Measurements from ENCODE around the gene HMGCL. TPM values are rescaled to one million over a fixed set of nuclear protein-coding genes. Genes with fewer than 3 reads are reported as not detected.
"Not testable (repeated sequence)": the region's sequence is repeated elsewhere in the genome, so short reads cannot be mapped to it uniquely, and the experiment has no call there.

HMGCL gene
- total RNA-seq, 1 donor from 2014 or later = 33.7 TPM

GRCh38 chr1:23836037-23836436, 10.8 kb upstream of the HMGCL start:
- Mint-ChIP-seq H3K4me1 (ENCODE audit: unreplicated experiment) (peaks cover 6% of the 10 kb centered on the region), H3K27ac (no peak overlapping the region), H3K4me3 (no peak overlapping the region), H3K27me3 (peaks cover 22% of the 10 kb centered on the region), H3K9me3 (no peaks in the 10 kb centered on the region), H3K36me3 (no peaks in the 10 kb centered on the region)
- no peak for DNase-seq (ENCODE audit: extremely low spot score, unreplicated experiment)
- no peak for TF ChIP-seq CTCF (conservative IDR thresholded peaks at IDR 0.05)

GRCh38 chr1:23834156-23834555, 8.9 kb upstream of the HMGCL start:
- H3K36me3 Mint-ChIP-seq; H3K4me3 Mint-ChIP-seq; H3K9me3 Mint-ChIP-seq; H3K27ac Mint-ChIP-seq; DNase-seq (ENCODE audit: extremely low spot score, unreplicated experiment): not testable (repeated sequence)
- peaks cover 11% of the 10 kb centered on the region for H3K4me1 Mint-ChIP-seq (ENCODE audit: unreplicated experiment)
- peaks cover 22% of the 10 kb centered on the region for H3K27me3 Mint-ChIP-seq

- no peak overlapping the region for H3K27ac Mint-ChIP-seq
- no peak for TF ChIP-seq CTCF (conservative IDR thresholded peaks at IDR 0.05)
- H3K9me3 Mint-ChIP-seq = no peaks in the 10 kb centered on the region
- H3K27me3 Mint-ChIP-seq = no peaks in the 10 kb centered on the region
- H3K36me3 Mint-ChIP-seq = no peaks in the 10 kb centered on the region
- H3K4me3 Mint-ChIP-seq = peak overlapping the region; percentile 16
- DNase-seq (ENCODE audit: extremely low spot score, unreplicated experiment) = no peak
- peaks cover 13% of the 10 kb centered on the region for H3K4me1 Mint-ChIP-seq (ENCODE audit: unreplicated experiment)
Measured at GRCh38 chr1:23827717-23828116, 2.5 kb upstream of the HMGCL start.

GRCh38 chr1:23826590-23826989, 1.4 kb upstream of the HMGCL start:
- H3K9me3 Mint-ChIP-seq; H3K27me3 Mint-ChIP-seq; H3K4me3 Mint-ChIP-seq; H3K27ac Mint-ChIP-seq; DNase-seq (ENCODE audit: extremely low spot score, unreplicated experiment); H3K36me3 Mint-ChIP-seq: not testable (repeated sequence)
- peaks cover 13% of the 10 kb centered on the region for H3K4me1 Mint-ChIP-seq (ENCODE audit: unreplicated experiment)

GRCh38 chr1:23825762-23826522, 713 bp upstream of the HMGCL start:
- Mint-ChIP-seq H3K36me3 (no peaks in the 10 kb centered on the region), H3K4me3 (peak overlapping the region; percentile 96), H3K27ac (peak overlapping the region; percentile 89), H3K4me1 (ENCODE audit: unreplicated experiment) (peaks cover 13% of the 10 kb centered on the region), H3K9me3 (no peaks in the 10 kb centered on the region), H3K27me3 (no peaks in the 10 kb centered on the region)
- no peak for DNase-seq (ENCODE audit: extremely low spot score, unreplicated experiment)
- TF ChIP-seq CTCF (conservative IDR thresholded peaks at IDR 0.05) = no peak

- peaks cover 9% of the 10 kb centered on the region for H3K4me1 Mint-ChIP-seq (ENCODE audit: unreplicated experiment)
- H3K27me3 Mint-ChIP-seq = no peaks in the 10 kb centered on the region
- H3K4me3 Mint-ChIP-seq = peak overlapping the region; percentile 96
- H3K27ac Mint-ChIP-seq = peak overlapping the region; percentile 89
- no peak for DNase-seq (ENCODE audit: extremely low spot score, unreplicated experiment)
- TF ChIP-seq CTCF (conservative IDR thresholded peaks at IDR 0.05) = no peak
- no peaks in the 10 kb centered on the region for H3K36me3 Mint-ChIP-seq
- no peaks in the 10 kb centered on the region for H3K9me3 Mint-ChIP-seq
Measured at GRCh38 chr1:23824711-23825075, 536 bp downstream of the HMGCL start.

Data from type B pancreatic cell (in vitro differentiated cells).